ENCODE measurements around the gene HPSE2. TPM values are rescaled to one million over a fixed set of nuclear protein-coding genes. Genes with fewer than 3 reads are reported as not detected.

HPSE2 gene
- total RNA-seq, 1 donor from 2014 or later: 10.6 TPM

GRCh38 chr10:98814470-98814869 is 421.2 kb downstream of the HPSE2 start:
- TF ChIP-seq POLR2A (IDR thresholded peaks at IDR 0.05) (no peak), CTCF (IDR thresholded peaks at IDR 0.05) (no peak), POLR2AphosphoS5 (IDR thresholded peaks at IDR 0.05; ENCODE audit: insufficient read depth in 1 of 2, low read depth in 1 of 2) (no peak)
- Histone ChIP-seq H3K36me3 (no peaks in the 10 kb centered on the region), H3K27me3 (no peaks in the 10 kb centered on the region), H3K4me1 (no peaks in the 10 kb centered on the region), H3K9me3 (no peaks in the 10 kb centered on the region), H3K27ac (no peak overlapping the region), H3K4me3 (no peak overlapping the region)
- intact Hi-C loops (cut with DNase I): no loop called here
- no peak for DNase-seq (ENCODE audit: extremely low spot score in 2 of 2)

GRCh38 chr10:98808282-98808892 is 427.3 kb downstream of the HPSE2 start:
- H3K27me3 ChIP-seq: no peaks in the 10 kb centered on the region
- H3K9me3 ChIP-seq: no peaks in the 10 kb centered on the region
- no peaks in the 10 kb centered on the region for H3K4me1 ChIP-seq
- TF ChIP-seq POLR2AphosphoS5 (IDR thresholded peaks at IDR 0.05; ENCODE audit: insufficient read depth in 1 of 2, low read depth in 1 of 2): no peak
- TF ChIP-seq CTCF (IDR thresholded peaks at IDR 0.05): no peak
- no peak for TF ChIP-seq POLR2A (IDR thresholded peaks at IDR 0.05)
- H3K27ac ChIP-seq: no peak overlapping the region
- H3K4me3 ChIP-seq: no peak overlapping the region
- no peaks in the 10 kb centered on the region for H3K36me3 ChIP-seq
- intact Hi-C loops (cut with DNase I): no loop called here
- DNase-seq (ENCODE audit: extremely low spot score in 2 of 2): no peak

GRCh38 chr10:98800263-98800662 is 435.4 kb downstream of the HPSE2 start:
- Histone ChIP-seq H3K9me3 (no peaks in the 10 kb centered on the region), H3K27me3 (no peaks in the 10 kb centered on the region), H3K36me3 (no peaks in the 10 kb centered on the region), H3K4me3 (no peak overlapping the region), H3K27ac (no peak overlapping the region), H3K4me1 (no peaks in the 10 kb centered on the region)
- TF ChIP-seq POLR2A (IDR thresholded peaks at IDR 0.05) (no peak), POLR2AphosphoS5 (IDR thresholded peaks at IDR 0.05; ENCODE audit: insufficient read depth in 1 of 2, low read depth in 1 of 2) (no peak), CTCF (IDR thresholded peaks at IDR 0.05) (no peak)
- no peak for DNase-seq (ENCODE audit: extremely low spot score in 2 of 2)
- intact Hi-C loops (cut with DNase I): no loop called here

- no peak for DNase-seq (ENCODE audit: extremely low spot score in 2 of 2)
- intact Hi-C loops (cut with DNase I): no loop called here
- no peak overlapping the region for H3K4me3 ChIP-seq
- TF ChIP-seq POLR2AphosphoS5 (IDR thresholded peaks at IDR 0.05; ENCODE audit: insufficient read depth in 1 of 2, low read depth in 1 of 2): no peak
- no peak overlapping the region for H3K27ac ChIP-seq
- no peaks in the 10 kb centered on the region for H3K4me1 ChIP-seq
- no peaks in the 10 kb centered on the region for H3K36me3 ChIP-seq
- no peaks in the 10 kb centered on the region for H3K9me3 ChIP-seq
- H3K27me3 ChIP-seq: no peaks in the 10 kb centered on the region
Observed at GRCh38 chr10:98795467-98795866, 440.2 kb downstream of the HPSE2 start.

GRCh38 chr10:98790817-98791216 is 444.8 kb downstream of the HPSE2 start:
- Histone ChIP-seq H3K4me3 (no peak overlapping the region), H3K27me3 (no peaks in the 10 kb centered on the region), H3K9me3 (no peaks in the 10 kb centered on the region), H3K4me1 (no peaks in the 10 kb centered on the region), H3K27ac (no peak overlapping the region), H3K36me3 (no peaks in the 10 kb centered on the region)
- no peak for DNase-seq (ENCODE audit: extremely low spot score in 2 of 2)
- intact Hi-C loops (cut with DNase I): no loop called here
- TF ChIP-seq POLR2A (IDR thresholded peaks at IDR 0.05): no peak
- peak in 1 of 3 experiments; percentile 21 for TF ChIP-seq CTCF (IDR thresholded peaks at IDR 0.05)
- TF ChIP-seq POLR2AphosphoS5 (IDR thresholded peaks at IDR 0.05; ENCODE audit: insufficient read depth in 1 of 2, low read depth in 1 of 2): no peak

Measured in vagina (tissue), 2 donors.